ENCODE measurements around the gene SLC6A4.

SLC6A4 gene

DNA sequence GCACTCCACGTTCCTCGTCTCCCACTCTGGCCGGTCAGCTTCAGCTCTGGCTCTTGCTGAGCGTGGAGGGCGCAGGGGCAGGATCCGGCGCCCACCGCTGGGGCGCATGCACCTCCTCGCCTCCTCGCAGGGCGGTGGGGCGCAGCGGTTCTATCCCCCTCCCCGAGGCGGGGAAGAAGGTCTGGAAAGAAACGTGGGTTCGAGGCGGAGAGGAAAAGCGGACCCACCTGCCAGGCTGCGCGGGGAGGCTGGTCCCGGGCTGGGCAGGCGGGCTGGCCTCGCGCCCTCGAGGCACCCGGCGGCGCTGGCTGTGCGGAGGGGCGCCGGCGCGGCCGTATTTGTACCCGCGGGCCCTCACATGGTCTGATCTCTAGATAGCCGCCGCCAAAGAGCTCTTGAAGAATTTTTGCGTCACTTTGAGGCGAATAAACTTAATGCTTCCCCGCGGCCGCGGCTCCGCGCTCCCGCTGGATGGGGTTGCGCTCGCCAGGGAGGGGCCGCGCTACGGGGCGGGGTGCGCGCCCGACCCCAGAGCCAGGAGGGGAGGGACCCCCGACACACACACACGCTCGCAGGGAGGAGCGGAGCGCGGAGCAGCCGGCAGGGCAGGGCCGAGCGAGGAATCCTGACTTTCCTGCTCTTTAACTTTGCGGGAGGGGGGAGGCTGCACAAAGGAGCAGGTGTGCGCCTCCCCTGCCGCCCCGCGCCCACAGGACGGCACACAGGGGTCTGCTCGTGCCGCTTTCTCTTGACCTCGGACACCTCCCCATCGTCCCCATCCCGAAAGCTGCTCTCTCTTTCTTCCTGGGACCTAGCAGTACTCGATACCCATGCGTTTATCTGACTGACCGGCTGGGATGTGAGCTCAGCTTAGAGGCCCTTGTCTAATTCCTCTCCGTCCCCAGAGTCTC, at the start of gene SLC6A4:
Gene SLC6A4 (minus strand): TSS at position 312 of the 911 bp plus-strand sequence. CDS start 13,739 bp downstream, outside the sequence.
- Histone ChIP-seq H3K36me3 (ENCODE audit: control insufficient read depth, low read length) (no peaks in the 10 kb centered on the region), H3K9me2 (replicated peaks; ENCODE audit: control insufficient read depth, low read length) (no peaks in the 10 kb centered on the region), H3K4me3 (ENCODE audit: low read length) (no peak within 1 kb of the TSS), H4K20me1 (ENCODE audit: control insufficient read depth, insufficient read depth, low read depth, low read length) (no peaks in the 10 kb centered on the region), H3K79me2 (ENCODE audit: control insufficient read depth, low read length) (no peaks in the 10 kb centered on the region), H3K4me2 (ENCODE audit: low read length) (0 out of 2 replicates have a peak within 1 kb of the TSS, but pooled peaks have one; percentile 15), H3K9me3 (ENCODE audit: control insufficient read depth, insufficient read depth, low read length) (no peaks in the 10 kb centered on the region), H3F3A (ENCODE audit: control insufficient read depth, insufficient read depth) (no peaks in the 10 kb centered on the region), H3K4me1 (ENCODE audit: control insufficient read depth, low read length) (peaks cover 2% of the 10 kb centered on the region), H3K27ac (ENCODE audit: low read depth, low read length) (no peak within 1 kb of the TSS), H3K27me3 (ENCODE audit: control insufficient read depth, low read length) (peaks cover 41% of the 10 kb centered on the region)
- TF ChIP-seq, protein P1, sequence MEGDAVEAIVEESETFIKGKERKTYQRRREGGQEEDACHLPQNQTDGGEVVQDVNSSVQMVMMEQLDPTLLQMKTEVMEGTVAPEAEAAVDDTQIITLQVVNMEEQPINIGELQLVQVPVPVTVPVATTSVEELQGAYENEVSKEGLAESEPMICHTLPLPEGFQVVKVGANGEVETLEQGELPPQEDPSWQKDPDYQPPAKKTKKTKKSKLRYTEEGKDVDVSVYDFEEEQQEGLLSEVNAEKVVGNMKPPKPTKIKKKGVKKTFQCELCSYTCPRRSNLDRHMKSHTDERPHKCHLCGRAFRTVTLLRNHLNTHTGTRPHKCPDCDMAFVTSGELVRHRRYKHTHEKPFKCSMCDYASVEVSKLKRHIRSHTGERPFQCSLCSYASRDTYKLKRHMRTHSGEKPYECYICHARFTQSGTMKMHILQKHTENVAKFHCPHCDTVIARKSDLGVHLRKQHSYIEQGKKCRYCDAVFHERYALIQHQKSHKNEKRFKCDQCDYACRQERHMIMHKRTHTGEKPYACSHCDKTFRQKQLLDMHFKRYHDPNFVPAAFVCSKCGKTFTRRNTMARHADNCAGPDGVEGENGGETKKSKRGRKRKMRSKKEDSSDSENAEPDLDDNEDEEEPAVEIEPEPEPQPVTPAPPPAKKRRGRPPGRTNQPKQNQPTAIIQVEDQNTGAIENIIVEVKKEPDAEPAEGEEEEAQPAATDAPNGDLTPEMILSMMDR (IDR thresholded peaks at IDR 0.05; ENCODE audit: low read depth, low read length, poor library complexity, severe bottlenecking): no peak
- no peak for TF ChIP-seq EZH2phosphoT487 (IDR thresholded peaks at IDR 0.05; ENCODE audit: borderline replicate concordance, low read length)

DNA sequence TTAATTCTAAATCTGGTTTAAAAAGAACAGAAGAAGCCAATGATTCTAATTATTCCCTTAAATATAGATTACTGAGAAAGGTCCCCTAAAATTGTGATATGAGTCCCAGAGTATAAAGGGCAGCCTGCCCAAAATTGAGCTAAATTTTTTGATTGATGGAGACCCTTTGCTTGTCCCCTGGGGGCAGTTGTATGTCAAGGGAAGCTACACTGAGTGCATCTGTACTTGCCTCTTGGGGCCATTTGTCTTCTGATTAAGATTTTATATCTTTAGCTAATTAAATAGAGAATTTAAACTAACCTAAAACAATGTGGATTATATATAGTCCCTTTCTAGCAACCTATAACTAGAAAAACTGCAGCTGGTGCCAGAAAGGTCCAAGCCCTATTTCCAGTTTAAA, 43.7 kb upstream of the SLC6A4 start:
- no peaks in the 10 kb centered on the region for H4K20me1 ChIP-seq (ENCODE audit: control insufficient read depth, insufficient read depth, low read depth, low read length)
- no peaks in the 10 kb centered on the region for H3F3A ChIP-seq (ENCODE audit: control insufficient read depth, insufficient read depth)
- no peaks in the 10 kb centered on the region for H3K79me2 ChIP-seq (ENCODE audit: control insufficient read depth, low read length)
- H3K4me3 ChIP-seq (ENCODE audit: low read length): no peak overlapping the region
- TF ChIP-seq EZH2phosphoT487 (IDR thresholded peaks at IDR 0.05; ENCODE audit: borderline replicate concordance, low read length): no peak
- TF ChIP-seq, protein P1 (IDR thresholded peaks at IDR 0.05; ENCODE audit: low read depth, low read length, poor library complexity, severe bottlenecking): no peak
- no peaks in the 10 kb centered on the region for H3K9me2 ChIP-seq (replicated peaks; ENCODE audit: control insufficient read depth, low read length)
- H3K36me3 ChIP-seq (ENCODE audit: control insufficient read depth, low read length): peaks cover 88% of the 10 kb centered on the region
- H3K27me3 ChIP-seq (ENCODE audit: control insufficient read depth, low read length): no peaks in the 10 kb centered on the region
- no peak overlapping the region for H3K4me2 ChIP-seq (ENCODE audit: low read length)
- no peaks in the 10 kb centered on the region for H3K4me1 ChIP-seq (ENCODE audit: control insufficient read depth, low read length)
- no peak overlapping the region for H3K27ac ChIP-seq (ENCODE audit: low read depth, low read length)
- no peaks in the 10 kb centered on the region for H3K9me3 ChIP-seq (ENCODE audit: control insufficient read depth, insufficient read depth, low read length)

DNA sequence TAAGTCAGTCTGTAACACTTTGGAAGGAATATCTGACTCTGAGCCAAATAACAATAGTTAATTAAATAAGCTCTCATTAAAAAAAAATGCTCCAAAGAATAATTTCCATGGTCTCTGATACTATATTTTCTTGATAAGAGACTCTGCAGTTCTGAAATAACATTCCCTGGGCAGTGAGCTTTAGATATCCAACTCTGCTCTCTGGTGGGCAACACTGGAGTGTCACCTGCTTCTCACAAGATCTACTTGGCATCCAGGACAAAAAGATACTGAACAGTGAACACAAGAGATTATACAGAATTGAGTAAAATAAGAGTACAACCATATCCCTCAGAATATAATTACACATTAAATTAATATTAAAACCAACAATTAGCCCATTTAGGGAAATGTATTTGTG, 42.5 kb upstream of the SLC6A4 start:
- Histone ChIP-seq H3F3A (ENCODE audit: control insufficient read depth, insufficient read depth) (no peaks in the 10 kb centered on the region), H3K36me3 (ENCODE audit: control insufficient read depth, low read length) (peaks cover 91% of the 10 kb centered on the region)

More for the DNA sequence above, 42.5 kb upstream of the SLC6A4 start:
- no peaks in the 10 kb centered on the region for H4K20me1 ChIP-seq (ENCODE audit: control insufficient read depth, insufficient read depth, low read depth, low read length)
- no peak overlapping the region for H3K4me3 ChIP-seq (ENCODE audit: low read length)
- no peaks in the 10 kb centered on the region for H3K4me1 ChIP-seq (ENCODE audit: control insufficient read depth, low read length)
- no peak overlapping the region for H3K27ac ChIP-seq (ENCODE audit: low read depth, low read length)
- H3K4me2 ChIP-seq (ENCODE audit: low read length): no peak overlapping the region
- no peaks in the 10 kb centered on the region for H3K27me3 ChIP-seq (ENCODE audit: control insufficient read depth, low read length)
- TF ChIP-seq EZH2phosphoT487 (IDR thresholded peaks at IDR 0.05; ENCODE audit: borderline replicate concordance, low read length): no peak
- TF ChIP-seq, protein P1 (IDR thresholded peaks at IDR 0.05; ENCODE audit: low read depth, low read length, poor library complexity, severe bottlenecking): peak; percentile 12
- no peaks in the 10 kb centered on the region for H3K9me2 ChIP-seq (replicated peaks; ENCODE audit: control insufficient read depth, low read length)
- no peaks in the 10 kb centered on the region for H3K9me3 ChIP-seq (ENCODE audit: control insufficient read depth, insufficient read depth, low read length)
- H3K79me2 ChIP-seq (ENCODE audit: control insufficient read depth, low read length): no peaks in the 10 kb centered on the region
